Measurements from ENCODE around the gene LKAAEAR1.

Gene LKAAEAR1

GRCh38 chr20:64115171-64115911, 31.1 kb upstream of the LKAAEAR1 start:
- Histone ChIP-seq H3K27ac (no peak overlapping the region), H3K4me3 (ENCODE audit: low read depth, low read length) (no peak overlapping the region), H3K36me3 (replicated peaks) (no peaks in the 10 kb centered on the region), H3K27me3 (replicated peaks) (no peaks in the 10 kb centered on the region)
- DNase-seq: no peak
- in situ Hi-C loops (cut with HindIII; ENCODE audit: low pct_ligation_motif_present, low sequenced_read_pairs): no loop called here
- TF ChIP-seq CTCF (IDR thresholded peaks at IDR 0.05; ENCODE audit: low read depth, low read length, missing control alignments): no peak

DNA sequence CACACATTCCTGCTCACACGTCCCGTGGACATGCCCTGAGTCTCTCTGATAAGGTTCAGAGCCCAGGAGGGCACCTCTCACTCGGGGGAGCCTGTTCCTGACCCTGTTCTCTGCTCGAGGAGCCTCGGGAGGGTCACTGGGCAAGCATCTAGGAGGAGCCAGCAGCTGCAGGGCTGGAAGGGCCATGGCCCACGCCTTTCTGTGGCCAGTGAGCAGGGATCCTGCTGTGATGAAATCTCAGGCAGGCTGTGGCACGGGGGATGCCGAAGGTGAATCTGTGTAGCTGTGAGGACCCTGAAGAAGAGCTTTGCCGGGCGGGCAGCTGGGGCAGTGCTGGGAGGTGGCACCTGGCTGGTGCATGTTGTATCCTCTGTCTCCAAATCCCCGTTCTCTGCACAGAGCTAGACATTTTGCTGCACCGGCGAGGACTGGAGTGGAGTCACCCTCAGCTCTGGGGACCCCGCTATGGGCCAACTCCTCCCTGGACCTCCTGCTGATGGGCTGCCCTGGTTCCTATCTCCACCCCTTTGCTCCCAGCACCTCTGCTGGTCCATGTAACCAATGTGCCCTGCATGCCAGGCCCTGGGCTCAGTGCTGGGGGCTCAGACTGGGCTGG, 30.3 kb upstream of the LKAAEAR1 start:
- Histone ChIP-seq H3K4me3 (ENCODE audit: low read depth, low read length) (no peak overlapping the region), H3K27me3 (replicated peaks) (no peaks in the 10 kb centered on the region), H3K36me3 (replicated peaks) (no peaks in the 10 kb centered on the region), H3K27ac (no peak overlapping the region)
- in situ Hi-C loops (cut with HindIII; ENCODE audit: low pct_ligation_motif_present, low sequenced_read_pairs): no loop called here
- no peak for TF ChIP-seq CTCF (IDR thresholded peaks at IDR 0.05; ENCODE audit: low read depth, low read length, missing control alignments)
- no peak for DNase-seq

- DNase-seq: no peak
- Histone ChIP-seq H3K36me3 (replicated peaks) (no peaks in the 10 kb centered on the region), H3K27ac (no peak overlapping the region), H3K4me3 (ENCODE audit: low read depth, low read length) (no peak overlapping the region), H3K27me3 (replicated peaks) (no peaks in the 10 kb centered on the region)
- no peak for TF ChIP-seq CTCF (IDR thresholded peaks at IDR 0.05; ENCODE audit: low read depth, low read length, missing control alignments)
- in situ Hi-C loops (cut with HindIII; ENCODE audit: low pct_ligation_motif_present, low sequenced_read_pairs): no loop called here
Measured at GRCh38 chr20:64113796-64114355, 29.7 kb upstream of the LKAAEAR1 start.

- no peak for TF ChIP-seq CTCF (IDR thresholded peaks at IDR 0.05; ENCODE audit: low read depth, low read length, missing control alignments)
- DNase-seq: no peak
- H3K36me3 ChIP-seq (replicated peaks): no peaks in the 10 kb centered on the region
- H3K27me3 ChIP-seq (replicated peaks): no peaks in the 10 kb centered on the region
- in situ Hi-C loops (cut with HindIII; ENCODE audit: low pct_ligation_motif_present, low sequenced_read_pairs): no loop called here
- H3K4me3 ChIP-seq (ENCODE audit: low read depth, low read length): no peak overlapping the region
- no peak overlapping the region for H3K27ac ChIP-seq
Measured at GRCh38 chr20:64113444-64113775, 29.2 kb upstream of the LKAAEAR1 start.

GRCh38 chr20:64112691-64113443, 28.7 kb upstream of the LKAAEAR1 start:
- Histone ChIP-seq H3K27ac (no peak overlapping the region), H3K27me3 (replicated peaks) (no peaks in the 10 kb centered on the region), H3K4me3 (ENCODE audit: low read depth, low read length) (no peak overlapping the region), H3K36me3 (replicated peaks) (no peaks in the 10 kb centered on the region)
- in situ Hi-C loops (cut with HindIII; ENCODE audit: low pct_ligation_motif_present, low sequenced_read_pairs): no loop called here
- TF ChIP-seq CTCF (IDR thresholded peaks at IDR 0.05; ENCODE audit: low read depth, low read length, missing control alignments): no peak
- DNase-seq: no peak

All from brain microvascular endothelial cell (primary cell).